ENCODE measurements around the gene GPSM1. TPM values are rescaled to one million over a fixed set of nuclear protein-coding genes. Genes with fewer than 3 reads are reported as not detected.

Gene GPSM1
- total and polyA plus RNA-seq, 10 donors: 4.5 to 27.9 (median 12.5) TPM

DNA sequence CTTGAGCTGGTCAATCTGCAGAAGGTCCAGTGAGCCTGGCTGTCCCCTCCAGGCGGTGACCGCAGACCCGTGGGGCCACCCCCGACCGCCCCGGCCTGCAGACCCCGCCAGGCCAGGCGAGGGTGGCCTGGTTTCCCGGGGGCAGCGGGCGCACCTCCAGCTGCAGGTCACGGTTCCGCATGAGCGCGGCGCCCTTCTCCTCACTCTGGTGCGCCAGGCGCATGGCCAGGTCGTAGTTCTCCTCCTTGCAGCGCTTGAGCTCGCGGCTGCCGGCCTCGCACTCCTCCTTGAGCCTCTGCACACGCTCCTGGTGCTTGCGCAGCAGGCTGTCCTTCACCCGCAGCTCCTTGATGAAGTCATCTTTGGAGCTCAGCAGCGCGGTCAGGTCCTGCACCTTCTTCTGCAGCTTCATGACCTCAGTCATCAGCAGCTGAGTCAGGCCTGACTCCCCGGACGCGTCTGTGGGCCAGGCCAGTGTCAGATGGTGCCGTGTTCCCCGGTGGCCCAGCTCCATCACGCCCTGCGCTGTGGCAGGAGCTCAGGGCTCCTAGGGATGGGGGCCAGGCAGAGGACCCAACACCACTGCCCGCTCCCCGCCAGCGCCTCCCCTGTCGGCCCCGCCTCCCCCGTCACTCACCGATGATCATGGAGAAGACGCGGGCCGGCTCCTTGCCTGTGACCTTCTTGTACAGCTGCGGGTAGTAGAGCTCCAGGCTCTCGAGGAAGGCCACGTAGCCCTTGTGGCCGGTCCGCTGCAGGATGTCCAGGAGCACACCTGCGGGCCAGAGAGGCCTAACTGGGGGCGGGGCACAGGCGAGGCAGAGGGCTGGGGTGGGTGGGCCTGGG is 43.6 kb downstream of the GPSM1 start:
- no peak for DNase-seq
- H3K27me3 ChIP-seq (replicated peaks in 1 of 7): peaks cover 0 to 18% (median 0%) of the 10 kb centered on the region in 7 donors
- peaks cover 0 to 58% (median 8%) of the 10 kb centered on the region in 6 donors for H3K36me3 ChIP-seq
- TF ChIP-seq POLR2A (IDR thresholded peaks at IDR 0.05) (no peak), POLR2AphosphoS5 (IDR thresholded peaks at IDR 0.05) (no peak)
- TF ChIP-seq, protein P1, sequence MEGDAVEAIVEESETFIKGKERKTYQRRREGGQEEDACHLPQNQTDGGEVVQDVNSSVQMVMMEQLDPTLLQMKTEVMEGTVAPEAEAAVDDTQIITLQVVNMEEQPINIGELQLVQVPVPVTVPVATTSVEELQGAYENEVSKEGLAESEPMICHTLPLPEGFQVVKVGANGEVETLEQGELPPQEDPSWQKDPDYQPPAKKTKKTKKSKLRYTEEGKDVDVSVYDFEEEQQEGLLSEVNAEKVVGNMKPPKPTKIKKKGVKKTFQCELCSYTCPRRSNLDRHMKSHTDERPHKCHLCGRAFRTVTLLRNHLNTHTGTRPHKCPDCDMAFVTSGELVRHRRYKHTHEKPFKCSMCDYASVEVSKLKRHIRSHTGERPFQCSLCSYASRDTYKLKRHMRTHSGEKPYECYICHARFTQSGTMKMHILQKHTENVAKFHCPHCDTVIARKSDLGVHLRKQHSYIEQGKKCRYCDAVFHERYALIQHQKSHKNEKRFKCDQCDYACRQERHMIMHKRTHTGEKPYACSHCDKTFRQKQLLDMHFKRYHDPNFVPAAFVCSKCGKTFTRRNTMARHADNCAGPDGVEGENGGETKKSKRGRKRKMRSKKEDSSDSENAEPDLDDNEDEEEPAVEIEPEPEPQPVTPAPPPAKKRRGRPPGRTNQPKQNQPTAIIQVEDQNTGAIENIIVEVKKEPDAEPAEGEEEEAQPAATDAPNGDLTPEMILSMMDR (IDR thresholded peaks at IDR 0.05 in 8 of 11, conservative IDR thresholded peaks at IDR 0.05 in 3 of 11): no peak
- no peaks in the 10 kb centered on the region for H3K9me3 ChIP-seq
- peaks cover 0 to 50% (median 28%) of the 10 kb centered on the region in 6 donors for H3K4me1 ChIP-seq
- intact Hi-C loops (cut with DNase I; ENCODE audit: low total_unique reads): no loop called here
- no peak overlapping the region for H3K4me3 ChIP-seq
- 92 to 97% (median 95%) methylated on average over 26 to 54 of the region's 54 CpGs for WGBS, 5 donors
- no peak overlapping the region for H3K27ac ChIP-seq

DNA sequence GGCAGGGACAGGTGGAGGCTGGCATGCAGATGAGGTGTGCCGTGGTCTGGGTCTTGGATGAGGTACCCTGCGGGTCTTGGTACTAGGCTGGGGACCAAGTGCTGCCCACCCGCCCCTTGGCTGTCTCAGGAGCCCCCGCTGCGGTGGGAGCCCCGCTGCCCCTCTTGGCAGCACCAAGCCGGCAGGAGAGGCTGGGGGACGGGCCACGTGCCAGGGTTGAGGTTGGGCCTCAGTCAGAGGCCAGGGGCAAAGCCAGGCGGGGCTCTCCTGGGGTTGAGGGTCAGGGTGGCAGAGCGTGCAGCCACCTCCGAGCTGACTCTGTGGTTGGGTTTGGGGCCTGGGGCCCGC is 44.2 kb downstream of the GPSM1 start:
- WGBS, 5 donors: 87 to 96% (median 92%) methylated on average over 5 to 13 of the region's 13 CpGs
- no peak for DNase-seq
- intact Hi-C loops (cut with DNase I; ENCODE audit: low total_unique reads): no loop called here
- Histone ChIP-seq H3K27me3 (replicated peaks in 1 of 7) (peaks cover 0 to 18% (median 0%) of the 10 kb centered on the region in 7 donors), H3K4me1 (peaks cover 0 to 50% (median 28%) of the 10 kb centered on the region in 6 donors), H3K9me3 (no peaks in the 10 kb centered on the region), H3K36me3 (peaks cover 0 to 56% (median 8%) of the 10 kb centered on the region in 6 donors), H3K27ac (no peak overlapping the region), H3K4me3 (no peak overlapping the region)
- TF ChIP-seq, protein P1 (IDR thresholded peaks at IDR 0.05 in 8 of 11, conservative IDR thresholded peaks at IDR 0.05 in 3 of 11): no peak

DNA sequence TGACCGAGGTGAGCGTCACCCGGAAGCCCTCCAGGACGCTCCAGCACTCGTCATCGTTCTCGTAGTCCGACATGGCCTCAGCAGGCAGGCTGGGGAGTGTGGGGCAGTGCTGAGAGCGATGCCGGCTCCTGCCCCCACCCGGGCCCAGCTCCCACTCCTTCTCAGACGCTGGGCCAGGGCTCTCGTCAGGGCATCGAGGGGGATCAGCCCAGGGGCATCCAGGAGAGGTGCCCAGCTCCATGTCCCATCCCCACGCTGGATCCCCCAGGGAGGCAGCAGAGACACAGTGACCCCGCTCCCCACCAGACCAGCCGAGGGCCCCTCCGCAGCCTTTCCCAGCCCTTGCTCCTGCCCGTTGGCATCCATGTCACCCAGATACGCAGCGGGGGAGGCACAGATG is 44.7 kb downstream of the GPSM1 start:
- peaks cover 0 to 51% (median 8%) of the 10 kb centered on the region in 6 donors for H3K36me3 ChIP-seq
- TF ChIP-seq, protein P1 (IDR thresholded peaks at IDR 0.05 in 8 of 11, conservative IDR thresholded peaks at IDR 0.05 in 3 of 11): no peak
- TF ChIP-seq POLR2A (IDR thresholded peaks at IDR 0.05) (no peak), POLR2AphosphoS5 (IDR thresholded peaks at IDR 0.05) (no peak)
- no peaks in the 10 kb centered on the region for H3K9me3 ChIP-seq
- 85 to 88% (median 86%) methylated on average over 9 to 21 of the region's 21 CpGs for WGBS, 5 donors
- peak overlapping the region in 4 of 8 donors; percentile 42 to 67 (median 46) for H3K4me3 ChIP-seq
- peaks cover 0 to 18% (median 0%) of the 10 kb centered on the region in 7 donors for H3K27me3 ChIP-seq (replicated peaks in 1 of 7)
- peaks cover 0 to 52% (median 30%) of the 10 kb centered on the region in 6 donors for H3K4me1 ChIP-seq
- intact Hi-C loops (cut with DNase I; ENCODE audit: low total_unique reads): no loop called here
- H3K27ac ChIP-seq: peak overlapping the region in 6 of 8 donors; percentile 51 to 85 (median 72)
- no peak for DNase-seq

DNA sequence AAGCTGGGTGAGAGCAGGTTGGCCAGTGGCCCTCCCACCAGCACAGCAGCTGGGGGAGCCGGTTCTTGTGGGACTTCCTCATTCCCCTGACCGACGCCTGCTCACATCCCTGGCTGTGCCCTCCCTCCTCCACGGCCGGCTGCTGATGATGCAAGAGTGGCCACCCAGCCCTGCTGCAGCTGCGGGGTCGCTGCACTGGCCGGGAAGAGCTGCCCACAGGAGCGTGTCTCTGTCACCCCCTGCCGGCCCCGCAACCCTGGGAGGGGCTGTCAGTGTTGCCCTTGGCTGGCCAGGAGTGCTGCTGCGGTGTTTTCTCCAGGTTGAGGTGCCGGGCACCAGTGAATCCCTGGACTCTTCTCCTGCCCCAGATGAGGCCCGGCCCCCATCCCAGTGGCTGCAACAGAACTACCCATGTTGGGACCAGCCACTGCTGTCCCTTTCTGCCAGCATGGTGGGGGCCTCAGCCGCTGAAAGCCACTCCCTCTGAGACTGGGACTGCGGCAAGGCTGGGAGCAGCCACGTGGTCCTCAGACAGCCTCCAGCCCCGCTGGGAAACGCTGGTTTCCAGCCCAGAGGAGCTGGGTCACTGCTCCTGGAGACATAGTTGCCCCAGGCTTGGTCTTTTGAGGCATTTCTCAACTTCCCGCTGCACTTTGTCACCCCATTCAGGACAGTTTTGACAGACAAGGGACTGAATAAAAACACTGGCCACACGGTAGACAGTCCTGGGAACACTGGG is 45.4 kb downstream of the GPSM1 start:
- DNase-seq: peak; percentile 90
- peaks cover 0 to 58% (median 32%) of the 10 kb centered on the region in 6 donors for H3K4me1 ChIP-seq
- TF ChIP-seq POLR2A (IDR thresholded peaks at IDR 0.05) (no peak), POLR2AphosphoS5 (IDR thresholded peaks at IDR 0.05) (peak; percentile 38 to 83 (median 70))
- TF ChIP-seq, protein P1 (IDR thresholded peaks at IDR 0.05 in 8 of 11, conservative IDR thresholded peaks at IDR 0.05 in 3 of 11): peak in 1 of 11 experiments; percentile 16
- H3K27me3 ChIP-seq (replicated peaks in 1 of 7): peaks cover 0 to 18% (median 0%) of the 10 kb centered on the region in 7 donors
- H3K27ac ChIP-seq: peak overlapping the region in 7 of 8 donors; percentile 51 to 85 (median 68)
- H3K4me3 ChIP-seq: peak overlapping the region; percentile 10 to 67 (median 42)
- H3K36me3 ChIP-seq: peaks cover 0 to 45% (median 8%) of the 10 kb centered on the region in 6 donors
- H3K9me3 ChIP-seq: no peaks in the 10 kb centered on the region
- intact Hi-C loops (cut with DNase I; ENCODE audit: low total_unique reads): no loop called here
- 6 to 18% (median 7%) methylated on average over 7 to 21 of the region's 21 CpGs for WGBS, 5 donors
